ENCODE measurements around the gene CYGB. TPM values are rescaled to one million over a fixed set of nuclear protein-coding genes. Genes with fewer than 3 reads are reported as not detected.

CYGB gene
- total RNA-seq, 1 donor = 39.1 TPM

GRCh38 chr17:76480632-76481031 lies 56.9 kb downstream of the CYGB start:
- Histone ChIP-seq H3K27ac (ENCODE audit: low read depth, low read length) (no peak overlapping the region), H3K79me2 (ENCODE audit: insufficient read depth, low read length) (no peaks in the 10 kb centered on the region), H3K4me1 (ENCODE audit: insufficient read depth, low read length) (peaks cover 3% of the 10 kb centered on the region), H3K9me3 (ENCODE audit: low read depth, low read length) (no peaks in the 10 kb centered on the region), H2AFZ (ENCODE audit: low read length) (no peak overlapping the region), H3K36me3 (ENCODE audit: insufficient read depth, low read length) (no peaks in the 10 kb centered on the region), H3K4me2 (ENCODE audit: insufficient read depth, low read length) (no peak overlapping the region), H3K27me3 (ENCODE audit: insufficient read depth, low read length) (no peaks in the 10 kb centered on the region), H3K4me3 (ENCODE audit: insufficient read depth, low read length) (no peak overlapping the region), H4K20me1 (ENCODE audit: insufficient read depth, low read length) (no peaks in the 10 kb centered on the region)
- DNase-seq (ENCODE audit: insufficient read length, low spot score, missing footprints) = no peak
- TF ChIP-seq CTCF (IDR thresholded peaks at IDR 0.05; ENCODE audit: extremely low read depth, low read depth, low read length) = no peak

GRCh38 chr17:76479515-76480060 lies 57.9 kb downstream of the CYGB start:
- H3K27ac ChIP-seq (ENCODE audit: low read depth, low read length) = no peak overlapping the region
- no peaks in the 10 kb centered on the region for H3K9me3 ChIP-seq (ENCODE audit: low read depth, low read length)
- no peaks in the 10 kb centered on the region for H3K79me2 ChIP-seq (ENCODE audit: insufficient read depth, low read length)
- H3K36me3 ChIP-seq (ENCODE audit: insufficient read depth, low read length) = no peaks in the 10 kb centered on the region
- no peaks in the 10 kb centered on the region for H4K20me1 ChIP-seq (ENCODE audit: insufficient read depth, low read length)
- H3K4me2 ChIP-seq (ENCODE audit: insufficient read depth, low read length) = no peak overlapping the region
- no peak for DNase-seq (ENCODE audit: insufficient read length, low spot score, missing footprints)
- H2AFZ ChIP-seq (ENCODE audit: low read length) = no peak overlapping the region
- H3K4me1 ChIP-seq (ENCODE audit: insufficient read depth, low read length) = peaks cover 2% of the 10 kb centered on the region
- H3K27me3 ChIP-seq (ENCODE audit: insufficient read depth, low read length) = no peaks in the 10 kb centered on the region
- no peak for TF ChIP-seq CTCF (IDR thresholded peaks at IDR 0.05; ENCODE audit: extremely low read depth, low read depth, low read length)
- no peak overlapping the region for H3K4me3 ChIP-seq (ENCODE audit: insufficient read depth, low read length)

GRCh38 chr17:76478730-76479514 lies 58.6 kb downstream of the CYGB start:
- no peak for DNase-seq (ENCODE audit: insufficient read length, low spot score, missing footprints)
- Histone ChIP-seq H3K4me2 (ENCODE audit: insufficient read depth, low read length) (no peak overlapping the region), H2AFZ (ENCODE audit: low read length) (no peak overlapping the region), H3K4me1 (ENCODE audit: insufficient read depth, low read length) (no peaks in the 10 kb centered on the region), H3K79me2 (ENCODE audit: insufficient read depth, low read length) (no peaks in the 10 kb centered on the region), H3K36me3 (ENCODE audit: insufficient read depth, low read length) (no peaks in the 10 kb centered on the region), H3K9me3 (ENCODE audit: low read depth, low read length) (no peaks in the 10 kb centered on the region), H3K27me3 (ENCODE audit: insufficient read depth, low read length) (no peaks in the 10 kb centered on the region), H3K4me3 (ENCODE audit: insufficient read depth, low read length) (no peak overlapping the region), H4K20me1 (ENCODE audit: insufficient read depth, low read length) (no peaks in the 10 kb centered on the region), H3K27ac (ENCODE audit: low read depth, low read length) (no peak overlapping the region)
- no peak for TF ChIP-seq CTCF (IDR thresholded peaks at IDR 0.05; ENCODE audit: extremely low read depth, low read depth, low read length)

- H3K36me3 ChIP-seq (ENCODE audit: insufficient read depth, low read length) = no peaks in the 10 kb centered on the region
- H3K27ac ChIP-seq (ENCODE audit: low read depth, low read length) = no peak overlapping the region
- no peaks in the 10 kb centered on the region for H4K20me1 ChIP-seq (ENCODE audit: insufficient read depth, low read length)
- no peak overlapping the region for H2AFZ ChIP-seq (ENCODE audit: low read length)
- H3K4me1 ChIP-seq (ENCODE audit: insufficient read depth, low read length) = no peaks in the 10 kb centered on the region
- no peaks in the 10 kb centered on the region for H3K9me3 ChIP-seq (ENCODE audit: low read depth, low read length)
- TF ChIP-seq CTCF (IDR thresholded peaks at IDR 0.05; ENCODE audit: extremely low read depth, low read depth, low read length) = no peak
- no peak for DNase-seq (ENCODE audit: insufficient read length, low spot score, missing footprints)
- no peaks in the 10 kb centered on the region for H3K79me2 ChIP-seq (ENCODE audit: insufficient read depth, low read length)
- no peak overlapping the region for H3K4me3 ChIP-seq (ENCODE audit: insufficient read depth, low read length)
- H3K4me2 ChIP-seq (ENCODE audit: insufficient read depth, low read length) = no peak overlapping the region
- no peaks in the 10 kb centered on the region for H3K27me3 ChIP-seq (ENCODE audit: insufficient read depth, low read length)
Observed at GRCh38 chr17:76478097-76478496, 59.4 kb downstream of the CYGB start.
